Tibial nerve (tissue), 4 donors: Measurements from ENCODE around the gene BCHE. TPM values are rescaled to one million over a fixed set of nuclear protein-coding genes. Genes with fewer than 3 reads are reported as not detected.

Source experiments
- DNase-seq, 2 donors: peaks; one replicate each; pipeline ENCODE4 v3.0.0-alpha.2; 2019; ENCODE audit warnings: low spot score in 2 of 2
- H3K27ac ChIP-seq, 4 donors: fragments of 200-600 bp; sonication (generic) in 3 of 4; one replicate each; pipeline ENCODE4 v1.5.1; 2017 to 2019; ENCODE audit warnings: mild to moderate bottlenecking in 1 of 4
- H3K27me3 ChIP-seq, 2 donors: fragments of 200-600 bp; sonication (generic) in 1 of 2; one replicate each; pipeline versions ENCODE4 v1.5.1 to v1.6.0; 2017 to 2019
- H3K36me3 ChIP-seq, 3 donors: fragments of 200-600 bp; sonication (generic); one replicate each; pipeline ENCODE4 v1.5.1; 2018 to 2019
- H3K4me1 ChIP-seq, 4 donors: fragments of 200-600 bp; sonication (generic) in 3 of 4; one replicate each; pipeline ENCODE4 v1.5.1; 2017 to 2019
- H3K4me3 ChIP-seq, 4 donors: fragments of 200-600 bp; sonication (generic) in 3 of 4; one replicate each; pipeline ENCODE4 v1.5.1; 2017 to 2019; ENCODE audit warnings: mild to moderate bottlenecking in 1 of 4, moderate library complexity in 1 of 4
- H3K9me3 ChIP-seq, 4 donors: fragments of 200-600 bp; sonication (generic) in 3 of 4; one replicate each; pipeline ENCODE4 v1.5.1; 2017 to 2019
- EP300 ChIP-seq, 2 donors: sonication (generic); formaldehyde crosslinking; IDR thresholded peaks; one replicate each; pipeline ENCODE4 v1.6.1; 2017; ENCODE audit warnings: antibody characterized with exemption in 2 of 2, mild to moderate bottlenecking in 1 of 2
- POLR2A ChIP-seq, 2 donors: fragments of 450-650 bp; IDR thresholded peaks; one replicate each; pipeline ENCODE4 v1.6.1; 2017; ENCODE audit warnings: antibody characterized with exemption in 2 of 2, mild to moderate bottlenecking in 2 of 2, moderate library complexity in 2 of 2
- WGBS, 2 donors: methylation state at CpG; one replicate each; pipeline ENCODE4 v1.1.5; 2018; 5-methylcytosine and 5-hydroxymethylcytosine counted together
- total RNA-seq, 4 donors: library from RNA; depleted of rRNA; stranded (reverse); fragments of >200 nt; gene quantifications; one replicate each; pipeline ENCODE4 v1.1.0, GENCODE V29; 2016
- TF ChIP-seq, protein P1 (sequence below), 5 experiments: fragments of 200-600 bp in 3 of 5; fragments of 450-650 bp in 2 of 5; sonication (generic) in 3 of 5; IDR thresholded peaks; one replicate each; pipeline ENCODE4 v1.5.1; 2016 to 2019; ENCODE audit warnings: antibody characterized with exemption in 5 of 5, mild to moderate bottlenecking in 3 of 5, moderate library complexity in 2 of 5

BCHE gene
- total RNA-seq, 4 donors from 2014 or later, result 0.30 to 1.3 (median 0.98) TPM; not detected in 1

DNA sequence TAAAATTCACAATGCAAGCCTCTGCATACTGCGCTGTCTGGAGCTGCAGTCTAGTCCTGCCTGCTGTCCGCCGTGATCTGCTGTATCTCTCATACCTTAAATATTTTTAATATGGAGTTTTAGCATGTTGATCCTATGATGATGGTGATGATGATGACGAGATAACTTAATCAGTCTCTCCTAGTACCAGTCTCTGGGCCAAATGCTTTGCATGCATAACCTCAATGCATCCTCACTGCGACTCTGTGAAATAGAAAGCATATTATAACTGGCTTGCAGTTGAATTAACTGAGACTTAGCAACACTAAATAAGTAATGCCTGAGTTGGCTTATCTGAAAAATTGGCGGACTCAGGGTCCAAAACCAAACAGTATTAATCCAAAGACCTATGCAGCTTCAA is 38.4 kb upstream of the BCHE start:
- no peaks in the 10 kb centered on the region for H3K4me1 ChIP-seq

GRCh38 chr3:165874663-165875489 is 37.7 kb upstream of the BCHE start:
- TF ChIP-seq, protein P1, sequence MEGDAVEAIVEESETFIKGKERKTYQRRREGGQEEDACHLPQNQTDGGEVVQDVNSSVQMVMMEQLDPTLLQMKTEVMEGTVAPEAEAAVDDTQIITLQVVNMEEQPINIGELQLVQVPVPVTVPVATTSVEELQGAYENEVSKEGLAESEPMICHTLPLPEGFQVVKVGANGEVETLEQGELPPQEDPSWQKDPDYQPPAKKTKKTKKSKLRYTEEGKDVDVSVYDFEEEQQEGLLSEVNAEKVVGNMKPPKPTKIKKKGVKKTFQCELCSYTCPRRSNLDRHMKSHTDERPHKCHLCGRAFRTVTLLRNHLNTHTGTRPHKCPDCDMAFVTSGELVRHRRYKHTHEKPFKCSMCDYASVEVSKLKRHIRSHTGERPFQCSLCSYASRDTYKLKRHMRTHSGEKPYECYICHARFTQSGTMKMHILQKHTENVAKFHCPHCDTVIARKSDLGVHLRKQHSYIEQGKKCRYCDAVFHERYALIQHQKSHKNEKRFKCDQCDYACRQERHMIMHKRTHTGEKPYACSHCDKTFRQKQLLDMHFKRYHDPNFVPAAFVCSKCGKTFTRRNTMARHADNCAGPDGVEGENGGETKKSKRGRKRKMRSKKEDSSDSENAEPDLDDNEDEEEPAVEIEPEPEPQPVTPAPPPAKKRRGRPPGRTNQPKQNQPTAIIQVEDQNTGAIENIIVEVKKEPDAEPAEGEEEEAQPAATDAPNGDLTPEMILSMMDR (IDR thresholded peaks at IDR 0.05), result no peak
- TF ChIP-seq POLR2A (IDR thresholded peaks at IDR 0.05), result no peak
- no peak for TF ChIP-seq EP300 (IDR thresholded peaks at IDR 0.05)
- Histone ChIP-seq H3K4me3 (no peak overlapping the region), H3K27ac (no peak overlapping the region), H3K9me3 (no peaks in the 10 kb centered on the region), H3K36me3 (no peaks in the 10 kb centered on the region), H3K27me3 (no peaks in the 10 kb centered on the region), H3K4me1 (no peaks in the 10 kb centered on the region)
- DNase-seq, result no peak
- WGBS, 2 donors, result 84 to 92% methylated on average over 15 to 18 of the region's 18 CpGs

More for the DNA sequence above, 38.4 kb upstream of the BCHE start:
- no peak for TF ChIP-seq EP300 (IDR thresholded peaks at IDR 0.05)
- no peak for TF ChIP-seq POLR2A (IDR thresholded peaks at IDR 0.05)
- TF ChIP-seq, protein P1 (IDR thresholded peaks at IDR 0.05), result no peak
- Histone ChIP-seq H3K27ac (no peak overlapping the region), H3K27me3 (no peaks in the 10 kb centered on the region), H3K9me3 (no peaks in the 10 kb centered on the region), H3K4me3 (no peak overlapping the region), H3K36me3 (no peaks in the 10 kb centered on the region)
- DNase-seq, result no peak
- WGBS, 2 donors, result 91 to 93% methylated on average over 6 of the region's 6 CpGs

DNA sequence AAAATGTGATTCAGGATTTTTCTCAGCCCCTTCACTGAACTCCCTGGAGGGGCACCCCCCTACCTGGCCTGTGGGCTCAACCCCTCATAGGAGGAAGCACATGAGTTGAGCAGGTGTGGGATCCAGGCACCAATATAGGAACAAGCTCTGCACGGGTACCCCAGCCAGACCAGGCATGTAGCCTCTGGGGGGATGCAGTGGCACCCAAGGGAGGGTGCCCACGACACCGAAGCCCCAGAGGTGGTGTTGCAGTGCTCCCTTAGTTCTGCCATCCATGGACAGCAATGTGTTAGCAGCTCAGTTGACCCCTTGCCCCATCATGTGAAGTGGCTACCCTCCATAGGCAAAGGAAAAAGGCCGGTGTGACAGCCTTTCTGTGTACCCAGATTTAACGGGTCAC is 30.9 kb upstream of the BCHE start:
- DNase-seq, result no peak
- TF ChIP-seq EP300 (IDR thresholded peaks at IDR 0.05) (no peak), POLR2A (IDR thresholded peaks at IDR 0.05) (no peak)
- TF ChIP-seq, protein P1 (IDR thresholded peaks at IDR 0.05), result no peak
- Histone ChIP-seq H3K4me3 (no peak overlapping the region), H3K27ac (no peak overlapping the region), H3K27me3 (no peaks in the 10 kb centered on the region), H3K36me3 (no peaks in the 10 kb centered on the region), H3K9me3 (peaks cover 0 to 3% (median 0%) of the 10 kb centered on the region in 4 donors), H3K4me1 (no peaks in the 10 kb centered on the region)
- 85 to 97% methylated on average over 5 of the region's 5 CpGs for WGBS, 2 donors

GRCh38 chr3:165859061-165859460 is 21.8 kb upstream of the BCHE start:
- Histone ChIP-seq H3K27me3 (no peaks in the 10 kb centered on the region), H3K9me3 (no peaks in the 10 kb centered on the region), H3K4me3 (no peak overlapping the region), H3K4me1 (no peaks in the 10 kb centered on the region), H3K36me3 (no peaks in the 10 kb centered on the region), H3K27ac (no peak overlapping the region)
- no peak for DNase-seq
- TF ChIP-seq, protein P1 (IDR thresholded peaks at IDR 0.05), result no peak
- no peak for TF ChIP-seq EP300 (IDR thresholded peaks at IDR 0.05)
- TF ChIP-seq POLR2A (IDR thresholded peaks at IDR 0.05), result no peak
- WGBS, 2 donors, result 79 to 84% methylated on average over 1 of the region's 1 CpG

DNA sequence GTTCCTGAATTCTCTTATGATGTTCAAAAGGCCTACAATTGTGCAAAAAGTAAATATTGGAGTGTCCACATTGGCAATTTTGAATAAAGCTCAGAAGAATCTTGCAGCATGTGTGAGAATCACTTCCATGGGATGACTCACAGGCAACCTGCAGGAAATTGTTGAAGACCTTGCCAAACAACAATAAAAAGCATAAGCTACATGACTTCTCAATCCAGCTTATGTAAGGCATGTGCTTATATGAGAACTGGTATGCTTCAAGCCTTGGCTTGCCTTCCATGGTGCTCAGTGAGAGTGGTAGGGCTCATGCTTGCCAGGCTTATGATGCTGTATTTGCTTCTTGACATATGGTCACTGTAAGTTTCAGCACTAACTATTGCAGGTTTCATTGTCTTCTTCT is 18.4 kb upstream of the BCHE start:
- no peaks in the 10 kb centered on the region for H3K9me3 ChIP-seq
- no peak overlapping the region for H3K27ac ChIP-seq
- no peaks in the 10 kb centered on the region for H3K27me3 ChIP-seq
- TF ChIP-seq POLR2A (IDR thresholded peaks at IDR 0.05), result no peak
- TF ChIP-seq, protein P1 (IDR thresholded peaks at IDR 0.05), result no peak
- no peak for TF ChIP-seq EP300 (IDR thresholded peaks at IDR 0.05)
- no peaks in the 10 kb centered on the region for H3K36me3 ChIP-seq
- H3K4me1 ChIP-seq, result no peaks in the 10 kb centered on the region
- H3K4me3 ChIP-seq, result no peak overlapping the region
- no peak for DNase-seq
